Gastroesophageal sphincter (tissue), 4 donors: ENCODE measurements around the gene ADAMTS2. TPM values are rescaled to one million over a fixed set of nuclear protein-coding genes. Genes with fewer than 3 reads are reported as not detected.

Experiments used
- ATAC-seq: fragments of 150-250 bp; one replicate; pipeline ENCODE4 v1.9.1; 2016; ENCODE audit warnings: mild to moderate bottlenecking, moderate library complexity
- H3K27ac ChIP-seq, 4 donors: fragments of 200-600 bp; sonication (generic) in 3 of 4; 1 replicate in 3 of 4; 2 replicates in 1 of 4; pipeline ENCODE4 v1.5.1; 2016 to 2019
- H3K27me3 ChIP-seq: fragments of 200-600 bp; sonication (generic); one replicate; pipeline ENCODE4 v1.5.1; 2019
- H3K36me3 ChIP-seq, 2 donors: fragments of 200-600 bp; sonication (generic); one replicate each; pipeline ENCODE4 v1.5.1; 2019; ENCODE audit warnings: control low read depth in 1 of 2
- H3K4me1 ChIP-seq, 3 donors: fragments of 200-600 bp; sonication (generic); 1 replicate in 2 of 3; 2 replicates in 1 of 3; pipeline ENCODE4 v1.5.1; 2016 to 2019; ENCODE audit warnings: control low read depth in 2 of 3
- H3K4me3 ChIP-seq, 2 donors: fragments of 200-600 bp; sonication (generic); one replicate each; pipeline ENCODE4 v1.5.1; 2019; ENCODE audit warnings: mild to moderate bottlenecking in 1 of 2, moderate library complexity in 1 of 2
- H3K9me3 ChIP-seq, 3 donors: fragments of 200-600 bp; sonication (generic); one replicate each; pipeline ENCODE4 v1.5.1; 2017 to 2019; ENCODE audit warnings: control low read depth in 2 of 3
- CTCF ChIP-seq, 4 experiments: fragments of 200-600 bp in 2 of 4; fragments of 450-650 bp in 2 of 4; sonication (generic) in 1 of 4; IDR thresholded peaks; one replicate each; pipeline ENCODE4 v1.5.1; 2017 to 2019; ENCODE audit warnings: antibody characterized with exemption in 4 of 4, mild to moderate bottlenecking in 2 of 4, moderate library complexity in 2 of 4
- EP300 ChIP-seq: sonication (generic); formaldehyde crosslinking; IDR thresholded peaks from one replicate; pipeline ENCODE4 v1.6.1; 2017; ENCODE audit warnings: antibody characterized with exemption, mild to moderate bottlenecking
- POLR2A ChIP-seq, 2 donors: fragments of 450-650 bp; IDR thresholded peaks; one replicate each; pipeline ENCODE4 v1.6.1; 2017; ENCODE audit warnings: antibody characterized with exemption in 2 of 2, mild to moderate bottlenecking in 2 of 2, moderate library complexity in 1 of 2
- POLR2AphosphoS5 ChIP-seq: sonication (generic); formaldehyde crosslinking; IDR thresholded peaks from one replicate; pipeline ENCODE4 v1.6.1; 2017; ENCODE audit warnings: antibody characterized with exemption
- WGBS, 2 donors: methylation state at CpG; one replicate each; pipeline ENCODE4 v1.1.5; 2018; ENCODE audit warnings: low coverage in 1 of 2; 5-methylcytosine and 5-hydroxymethylcytosine counted together
- total RNA-seq, 4 donors: library from RNA; depleted of rRNA; stranded (reverse); fragments of >200 nt; gene quantifications; one replicate each; pipeline ENCODE4 v1.1.0, GENCODE V29; 2016

ADAMTS2 gene
- total RNA-seq, 4 donors from 2014 or later, result 14.8 to 24.8 (median 22.6) TPM

- ATAC-seq, result no peak
- no peak for TF ChIP-seq EP300
- no peak for TF ChIP-seq POLR2AphosphoS5
- TF ChIP-seq POLR2A (IDR thresholded peaks at IDR 0.05), result no peak
- TF ChIP-seq CTCF (IDR thresholded peaks at IDR 0.05), result no peak
- no peak overlapping the region for H3K27ac ChIP-seq
Observed at GRCh38 chr5:179135441-179136215, 209.6 kb downstream of the ADAMTS2 start.

GRCh38 chr5:179135006-179135405 is 210.3 kb downstream of the ADAMTS2 start:
- no peak overlapping the region for H3K4me3 ChIP-seq
- no peaks in the 10 kb centered on the region for H3K4me1 ChIP-seq
- H3K27me3 ChIP-seq, result no peaks in the 10 kb centered on the region
- TF ChIP-seq EP300 (no peak), POLR2A (IDR thresholded peaks at IDR 0.05) (no peak), CTCF (IDR thresholded peaks at IDR 0.05) (no peak), POLR2AphosphoS5 (no peak)
- WGBS, 2 donors, result 89 to 100% methylated on average over 3 to 5 of the region's 19 CpGs
- H3K36me3 ChIP-seq, result peaks cover 0 to 17% of the 10 kb centered on the region in 2 donors
- no peak for ATAC-seq
- H3K27ac ChIP-seq, result no peak overlapping the region
- no peaks in the 10 kb centered on the region for H3K9me3 ChIP-seq

More at GRCh38 chr5:179135441-179136215, 209.6 kb downstream of the ADAMTS2 start:
- H3K4me3 ChIP-seq, result no peak overlapping the region
- 85% methylated on average over 9 of the region's 20 CpGs; no CpG with 5 or more reads in 1 of the 2 donors for WGBS, 2 donors
- H3K4me1 ChIP-seq, result no peaks in the 10 kb centered on the region
- H3K9me3 ChIP-seq, result no peaks in the 10 kb centered on the region
- H3K36me3 ChIP-seq, result peaks cover 0 to 11% of the 10 kb centered on the region in 2 donors
- no peaks in the 10 kb centered on the region for H3K27me3 ChIP-seq

- TF ChIP-seq POLR2A (IDR thresholded peaks at IDR 0.05) (no peak), POLR2AphosphoS5 (no peak), EP300 (no peak), CTCF (IDR thresholded peaks at IDR 0.05) (no peak)
- H3K9me3 ChIP-seq, result no peaks in the 10 kb centered on the region
- no peak overlapping the region for H3K27ac ChIP-seq
- H3K4me3 ChIP-seq, result no peak overlapping the region
- H3K4me1 ChIP-seq, result no peaks in the 10 kb centered on the region
- peaks cover 0 to 22% of the 10 kb centered on the region in 2 donors for H3K36me3 ChIP-seq
- WGBS, 2 donors, result 93% methylated on average over 7 of the region's 16 CpGs; no CpG with 5 or more reads in 1 of the 2 donors
- H3K27me3 ChIP-seq, result no peaks in the 10 kb centered on the region
- no peak for ATAC-seq
Observed at GRCh38 chr5:179134511-179134910, 210.8 kb downstream of the ADAMTS2 start.

- 79 to 89% methylated on average over 6 to 11 of the region's 23 CpGs for WGBS, 2 donors
- no peaks in the 10 kb centered on the region for H3K4me1 ChIP-seq
- H3K4me3 ChIP-seq, result no peak overlapping the region
- H3K36me3 ChIP-seq, result peaks cover 0 to 34% of the 10 kb centered on the region in 2 donors
- no peak overlapping the region for H3K27ac ChIP-seq
- TF ChIP-seq EP300, result no peak
- no peak for TF ChIP-seq CTCF (IDR thresholded peaks at IDR 0.05)
- TF ChIP-seq POLR2A (IDR thresholded peaks at IDR 0.05), result no peak
- no peak for TF ChIP-seq POLR2AphosphoS5
- ATAC-seq, result no peak
- no peaks in the 10 kb centered on the region for H3K9me3 ChIP-seq
- H3K27me3 ChIP-seq, result no peaks in the 10 kb centered on the region
Observed at GRCh38 chr5:179132586-179133355, 212.5 kb downstream of the ADAMTS2 start.
